Endodermal cell (in vitro differentiated cells): ENCODE data around the gene RAMACL. TPM values are rescaled to one million over a fixed set of nuclear protein-coding genes. Genes with fewer than 3 reads are reported as not detected.

Source experiments
- DNase-seq: peaks from one replicate; pipeline ENCODE4 v3.0.0-alpha.2; 2017
- H3K27ac ChIP-seq: 2 replicates; pipeline ENCODE4 v1.5.1; 2013; ENCODE audit warnings: mild to moderate bottlenecking, low read depth, low read length, moderate library complexity
- H3K27me3 ChIP-seq: 2 replicates; pipeline ENCODE4 v1.6.1; 2013; ENCODE audit warnings: mild to moderate bottlenecking, low read length, moderate library complexity; ENCODE audit not compliant: insufficient read depth, control insufficient read depth, poor library complexity, severe bottlenecking
- H3K36me3 ChIP-seq: 2 replicates; pipeline ENCODE4 v1.7.0; 2013; ENCODE audit warnings: mild to moderate bottlenecking, low read length, moderate library complexity; ENCODE audit not compliant: control insufficient read depth, insufficient read depth
- H3K4me1 ChIP-seq: one replicate; pipeline ENCODE4 v1.7.0; 2013; ENCODE audit warnings: low read length; ENCODE audit not compliant: control insufficient read depth, insufficient read depth
- H3K4me3 ChIP-seq: 2 replicates; pipeline ENCODE4 v1.5.1; 2013; ENCODE audit warnings: mild to moderate bottlenecking, low read length, moderate library complexity
- H3K9ac ChIP-seq: 2 replicates; pipeline ENCODE4 v1.6.1; 2013; ENCODE audit warnings: mild to moderate bottlenecking, low read length, moderate library complexity; ENCODE audit not compliant: poor library complexity, severe bottlenecking; ENCODE audit errors: extremely low read depth
- H3K9me3 ChIP-seq: 2 replicates; pipeline ENCODE4 v1.6.1; 2013; ENCODE audit warnings: mild to moderate bottlenecking, low read length, moderate library complexity; ENCODE audit not compliant: control insufficient read depth
- H3K27ac Mint-ChIP-seq: 2 replicates; pipeline ENCODE4 v1.8.0; 2020; ENCODE audit warnings: mixed read lengths
- H3K27me3 Mint-ChIP-seq: 2 replicates; pipeline ENCODE4 v1.8.0; 2021; ENCODE audit warnings: mild to moderate bottlenecking, mixed read lengths; ENCODE audit not compliant: insufficient read depth
- H3K36me3 Mint-ChIP-seq: 2 replicates; pipeline ENCODE4 v1.8.0; 2020; ENCODE audit warnings: low read depth, mixed read lengths
- H3K4me1 Mint-ChIP-seq: 2 replicates; pipeline ENCODE4 v1.8.0; 2020; ENCODE audit warnings: mixed read lengths
- H3K4me3 Mint-ChIP-seq: 2 replicates; pipeline ENCODE4 v1.8.0; 2020; ENCODE audit warnings: mild to moderate bottlenecking, moderate library complexity, mixed read lengths
- H3K9me3 Mint-ChIP-seq: 2 replicates; pipeline ENCODE4 v1.8.0; 2020; ENCODE audit warnings: mild to moderate bottlenecking, mixed read lengths
- WGBS, 2 experiments: methylation state at CpG; one replicate each; pipeline versions ENCODE4 v1.1.5 to v1.1.7; 2013; ENCODE audit warnings: missing lambda C conversion rate in 2 of 2, mixed read lengths in 1 of 2; ENCODE audit not compliant: insufficient coverage in 1 of 2, insufficient read length in 1 of 2; 5-methylcytosine and 5-hydroxymethylcytosine counted together
- total RNA-seq, 2 donors: library from RNA; stranded (reverse); fragmentation: NEBNext Ultra II Directional in 1 of 2; extraction: Animal tissue kit (Norgen Biotek cat#: 25700) in 1 of 2; gene quantifications; 2 replicates in 1 of 2; 3 replicates in 1 of 2; pipeline ENCODE4 v1.2.1, GENCODE V29; 2021
- TF ChIP-seq, protein P1 (sequence below): fragments of 200-600 bp; sonication (generic); conservative IDR thresholded peaks from 2 replicates; pipeline ENCODE4 v1.5.0; 2021; ENCODE audit warnings: antibody characterized with exemption, mild to moderate bottlenecking

The RAMACL gene
- total RNA-seq, 2 donors from 2014 or later: 0.80 to 2.5 TPM

DNA sequence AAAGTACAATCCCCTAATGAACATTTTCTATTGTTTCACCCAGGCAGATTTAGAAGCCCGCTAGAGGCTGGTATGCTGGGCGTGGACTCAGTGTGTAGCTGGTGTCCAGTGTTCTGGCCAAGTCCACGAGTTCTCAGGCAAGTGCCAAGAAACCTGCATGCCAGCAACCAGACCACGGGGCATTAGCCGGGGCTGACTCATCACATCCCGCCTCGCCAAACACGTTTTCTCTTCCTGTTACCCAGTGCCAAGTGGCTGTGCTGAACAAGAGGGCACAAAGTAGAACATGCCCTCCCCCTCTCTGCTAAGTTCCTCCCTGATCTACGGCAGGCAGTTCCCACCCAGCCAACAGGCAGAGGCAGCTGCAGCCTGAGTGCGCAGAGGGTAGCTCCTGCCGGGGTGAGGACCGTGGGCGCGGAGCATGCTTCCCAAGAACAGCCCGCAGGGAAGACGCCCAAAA, 29.6 kb downstream of the RAMACL start:
- Mint-ChIP-seq H3K27me3 (peaks cover 3% of the 10 kb centered on the region), H3K4me3 (no peak overlapping the region), H3K36me3 (no peaks in the 10 kb centered on the region), H3K9me3 (no peaks in the 10 kb centered on the region), H3K4me1 (peaks cover 24% of the 10 kb centered on the region), H3K27ac (no peak overlapping the region)
- Histone ChIP-seq H3K9ac (no peak overlapping the region), H3K4me1 (peaks cover 3% of the 10 kb centered on the region), H3K9me3 (no peaks in the 10 kb centered on the region), H3K27ac (no peak overlapping the region), H3K4me3 (no peak overlapping the region), H3K27me3 (no peaks in the 10 kb centered on the region), H3K36me3 (no peaks in the 10 kb centered on the region)
- TF ChIP-seq, protein P1, sequence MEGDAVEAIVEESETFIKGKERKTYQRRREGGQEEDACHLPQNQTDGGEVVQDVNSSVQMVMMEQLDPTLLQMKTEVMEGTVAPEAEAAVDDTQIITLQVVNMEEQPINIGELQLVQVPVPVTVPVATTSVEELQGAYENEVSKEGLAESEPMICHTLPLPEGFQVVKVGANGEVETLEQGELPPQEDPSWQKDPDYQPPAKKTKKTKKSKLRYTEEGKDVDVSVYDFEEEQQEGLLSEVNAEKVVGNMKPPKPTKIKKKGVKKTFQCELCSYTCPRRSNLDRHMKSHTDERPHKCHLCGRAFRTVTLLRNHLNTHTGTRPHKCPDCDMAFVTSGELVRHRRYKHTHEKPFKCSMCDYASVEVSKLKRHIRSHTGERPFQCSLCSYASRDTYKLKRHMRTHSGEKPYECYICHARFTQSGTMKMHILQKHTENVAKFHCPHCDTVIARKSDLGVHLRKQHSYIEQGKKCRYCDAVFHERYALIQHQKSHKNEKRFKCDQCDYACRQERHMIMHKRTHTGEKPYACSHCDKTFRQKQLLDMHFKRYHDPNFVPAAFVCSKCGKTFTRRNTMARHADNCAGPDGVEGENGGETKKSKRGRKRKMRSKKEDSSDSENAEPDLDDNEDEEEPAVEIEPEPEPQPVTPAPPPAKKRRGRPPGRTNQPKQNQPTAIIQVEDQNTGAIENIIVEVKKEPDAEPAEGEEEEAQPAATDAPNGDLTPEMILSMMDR: no peak
- DNase-seq: no peak
- 93 to 94% methylated on average over 15 to 16 of the region's 16 CpGs for WGBS, 2 experiments

DNA sequence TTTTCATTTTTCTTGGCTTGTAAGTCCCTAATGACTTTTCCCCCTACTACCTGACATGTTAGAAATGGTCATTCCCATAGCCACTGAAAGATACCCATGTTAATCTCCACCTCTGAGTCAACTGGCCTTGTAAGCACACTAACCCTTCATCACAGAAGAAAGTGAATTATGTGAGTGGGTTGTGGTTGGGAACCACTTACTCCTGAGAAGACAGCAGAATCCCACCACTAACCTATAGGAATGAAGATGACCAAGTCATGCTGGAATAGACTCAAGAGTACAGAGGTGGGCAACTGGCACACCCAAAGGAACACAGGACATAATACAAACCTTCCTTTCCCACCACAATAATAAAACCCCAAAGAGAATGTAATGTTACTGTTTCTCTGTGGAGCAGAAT, 30.1 kb downstream of the RAMACL start:
- H3K27ac ChIP-seq: no peak overlapping the region
- H3K9me3 ChIP-seq: no peaks in the 10 kb centered on the region
- no peaks in the 10 kb centered on the region for H3K27me3 ChIP-seq
- no peaks in the 10 kb centered on the region for H3K36me3 ChIP-seq
- H3K27me3 Mint-ChIP-seq: peaks cover 3% of the 10 kb centered on the region
- no peaks in the 10 kb centered on the region for H3K36me3 Mint-ChIP-seq
- peaks cover 9% of the 10 kb centered on the region for H3K4me1 ChIP-seq
- H3K27ac Mint-ChIP-seq: no peak overlapping the region
- peaks cover 28% of the 10 kb centered on the region for H3K4me1 Mint-ChIP-seq
- no peak overlapping the region for H3K4me3 ChIP-seq
- H3K4me3 Mint-ChIP-seq: no peak overlapping the region
- no peak overlapping the region for H3K9ac ChIP-seq
- H3K9me3 Mint-ChIP-seq: no peaks in the 10 kb centered on the region
- TF ChIP-seq, protein P1: no peak
- no peak for DNase-seq

DNA sequence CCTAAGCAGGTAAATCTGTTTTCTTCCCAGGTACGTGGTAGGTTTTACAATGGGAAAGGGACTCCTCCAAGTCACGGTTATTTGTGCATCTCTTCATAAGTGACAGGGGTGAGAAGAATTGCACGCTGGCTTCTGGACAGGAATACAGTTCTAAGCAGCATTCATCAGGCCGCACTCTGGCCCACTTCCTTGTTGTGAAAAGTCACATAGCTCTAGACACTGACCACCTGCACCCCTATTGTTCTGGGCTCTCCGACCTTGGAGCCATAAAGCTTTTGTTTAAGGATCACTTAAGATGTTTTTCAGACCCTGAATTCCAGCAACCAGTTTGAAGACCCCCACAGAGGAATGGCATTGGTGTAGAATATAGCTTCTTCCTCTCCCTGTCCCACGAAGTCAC, 31.4 kb downstream of the RAMACL start:
- H3K4me1 ChIP-seq: peaks cover 12% of the 10 kb centered on the region
- 72 to 83% methylated on average over 6 of the region's 6 CpGs for WGBS, 2 experiments
- peaks cover 2% of the 10 kb centered on the region for H3K9me3 ChIP-seq
- DNase-seq: peak; percentile 32
- no peak overlapping the region for H3K9ac ChIP-seq
- Mint-ChIP-seq H3K36me3 (no peaks in the 10 kb centered on the region), H3K27ac (no peak overlapping the region), H3K27me3 (peaks cover 3% of the 10 kb centered on the region), H3K9me3 (no peaks in the 10 kb centered on the region), H3K4me3 (no peak overlapping the region), H3K4me1 (peaks cover 30% of the 10 kb centered on the region)
- H3K36me3 ChIP-seq: no peaks in the 10 kb centered on the region
- no peak overlapping the region for H3K4me3 ChIP-seq
- H3K27me3 ChIP-seq: no peaks in the 10 kb centered on the region
- no peak overlapping the region for H3K27ac ChIP-seq
- TF ChIP-seq, protein P1: no peak
